A549 (cell line): ENCODE results near the gene EEFSEC. TPM values are rescaled to one million over a fixed set of nuclear protein-coding genes. Genes with fewer than 3 reads are reported as not detected.

Source experiments
- ATAC-seq, 2 experiments: fragments of 200-7000 bp in 1 of 2; fragments of >200 bp in 1 of 2; cut with Nextera tagmentation in 1 of 2; cut with Tn5 transposase in 1 of 2; 3 replicates each; pipeline versions ENCODE4 v1.8.0 to v1.9.1; 2018 to 2020; ENCODE audit warnings: mild to moderate bottlenecking in 1 of 2, moderate library complexity in 1 of 2
- CTCF ChIA-PET: fragments of 300-600 bp; sonication (Branson Sonifier 250); formaldehyde crosslinking; extraction: SDS; loops from one replicate; lab custom pipeline; 2021; ENCODE audit warnings: antibody characterized with exemption, inconsistent platforms; lab: Yijun Ruan, JAX
- POLR2A ChIA-PET: fragments of 350-600 bp; formaldehyde crosslinking; extraction: SDS; loops from one replicate; lab custom pipeline; 2021; ENCODE audit warnings: antibody characterized with exemption, inconsistent platforms; lab: Yijun Ruan, JAX
- DNase-seq, 2 experiments: peaks; one replicate each; pipeline versions ENCODE4 v3.0.0 to v3.0.0-alpha.2; 2011 to 2016; ENCODE audit warnings: low read depth in 1 of 2, low spot score in 1 of 2
- FAIRE-seq: peaks from 2 replicates; lab custom pipeline; 2011; peaks lifted over from hg19 to GRCh38; lab: Jason Lieb, UNC
- H3K27ac ChIP-seq, 2 experiments: fragments of >200 bp; sonication (Bioruptor Twin); formaldehyde crosslinking; 3 replicates each; pipeline ENCODE4 v1.5.1; 2016 to 2017
- H3K4me1 ChIP-seq: fragments of >200 bp; sonication (Bioruptor Twin); formaldehyde crosslinking; 3 replicates; pipeline ENCODE4 v1.6.1; 2016
- H3K4me2 ChIP-seq: fragments of >200 bp; sonication (Bioruptor Twin); formaldehyde crosslinking; 3 replicates; pipeline ENCODE4 v1.6.1; 2016
- H3K4me3 ChIP-seq: fragments of >200 bp; sonication (Bioruptor Twin); formaldehyde crosslinking; 3 replicates; pipeline ENCODE4 v1.5.1; 2016
- H3K9me3 ChIP-seq: fragments of >200 bp; sonication (Bioruptor Twin); formaldehyde crosslinking; 3 replicates; pipeline ENCODE4 v1.6.1; 2016
- BHLHE40 ChIP-seq: IDR thresholded peaks from 2 replicates; pipeline ENCODE4 v1.6.1; 2012; ENCODE audit warnings: low read depth, low read length, inconsistent platforms
- E2F6 ChIP-seq: IDR thresholded peaks from 2 replicates; pipeline ENCODE4 v1.6.1; 2012; ENCODE audit warnings: low read depth, borderline replicate concordance
- EHF ChIP-seq: fragments of 250-450 bp; sonication (Bioruptor Pico); IDR thresholded peaks from 2 replicates; pipeline ENCODE4 v1.5.0; 2020; ENCODE audit warnings: mild to moderate bottlenecking
- EHMT2 ChIP-seq: fragments of 200-600 bp; sonication (generic); IDR thresholded peaks from 2 replicates; pipeline ENCODE4 v1.6.1; 2016; ENCODE audit warnings: antibody characterized with exemption, low read depth, mild to moderate bottlenecking, moderate library complexity
- ELK1 ChIP-seq: fragments of 150-350 bp; IDR thresholded peaks from 2 replicates; pipeline ENCODE4 v1.6.1; 2014; ENCODE audit warnings: low read depth, mild to moderate bottlenecking, low read length
- ESRRA ChIP-seq: fragments of 150-350 bp; IDR thresholded peaks from 2 replicates; pipeline ENCODE4 v1.6.1; 2014; ENCODE audit warnings: mild to moderate bottlenecking, low read length, borderline replicate concordance
- HES2 ChIP-seq: fragments of >200 bp; sonication (Bioruptor Twin); formaldehyde crosslinking; IDR thresholded peaks from 2 replicates; pipeline ENCODE4 v1.6.1; 2016
- HOXB5 ChIP-seq: fragments of 250-450 bp; sonication (Bioruptor Pico); IDR thresholded peaks from 2 replicates; pipeline ENCODE4 v1.5.0; 2020; ENCODE audit warnings: mild to moderate bottlenecking, moderate library complexity
- JUNB ChIP-seq: fragments of >200 bp; sonication (Bioruptor Twin); formaldehyde crosslinking; IDR thresholded peaks from 2 replicates; pipeline ENCODE4 v1.6.1; 2016
- KDM5A ChIP-seq: fragments of 200-600 bp; sonication (generic); IDR thresholded peaks from 2 replicates; pipeline ENCODE4 v1.6.1; 2016; ENCODE audit warnings: antibody characterized with exemption, mild to moderate bottlenecking
- MAFK ChIP-seq: fragments of 450-650 bp; IDR thresholded peaks from 2 replicates; pipeline ENCODE4 v1.6.1; 2014; ENCODE audit not compliant: partially characterized antibody
- MAX ChIP-seq: IDR thresholded peaks from 2 replicates; pipeline ENCODE4 v1.6.1; 2012
- MYC ChIP-seq: IDR thresholded peaks from 2 replicates; pipeline ENCODE4 v1.6.1; 2012; ENCODE audit warnings: mild to moderate bottlenecking, inconsistent platforms, low read length, improper control_type of control experiment, borderline replicate concordance
- NFE2L2 ChIP-seq: fragments of 150-350 bp; conservative IDR thresholded peaks from 2 replicates; pipeline ENCODE4 v1.6.1; 2014; ENCODE audit warnings: low read length
- NPAS2 ChIP-seq: fragments of 250-450 bp; sonication (Bioruptor Pico); IDR thresholded peaks from 2 replicates; pipeline ENCODE4 v1.8.0; 2022; ENCODE audit warnings: mild to moderate bottlenecking, moderate library complexity, borderline replicate concordance
- NR3C1 ChIP-seq: fragments of >200 bp; sonication (Bioruptor Twin); formaldehyde crosslinking; IDR thresholded peaks from 3 replicates; pipeline ENCODE4 v1.6.1; 2017
- PBX3 ChIP-seq: IDR thresholded peaks from 2 replicates; pipeline ENCODE4 v1.6.1; 2012
- RAD21 ChIP-seq, 2 experiments: fragments of >200 bp in 1 of 2; sonication (Bioruptor Twin) in 1 of 2; formaldehyde crosslinking in 1 of 2; IDR thresholded peaks in 1 of 2; conservative IDR thresholded peaks in 1 of 2; 2 replicates in 1 of 2; 3 replicates in 1 of 2; pipeline ENCODE4 v1.6.1; 2012 to 2018; ENCODE audit warnings: inconsistent platforms in 1 of 2
- RCOR1 ChIP-seq: fragments of 150-350 bp; IDR thresholded peaks from 2 replicates; pipeline ENCODE4 v1.6.1; 2014; ENCODE audit warnings: antibody characterized with exemption, low read length, low read depth
- RFX5 ChIP-seq: fragments of 450-650 bp; IDR thresholded peaks from 2 replicates; pipeline ENCODE4 v1.7.1; 2014; ENCODE audit warnings: antibody characterized with exemption, mild to moderate bottlenecking, moderate library complexity
- RNF2 ChIP-seq: fragments of 200-600 bp; sonication (generic); IDR thresholded peaks from 2 replicates; pipeline ENCODE4 v1.6.1; 2016; ENCODE audit warnings: low read depth, mild to moderate bottlenecking, antibody characterized with exemption, moderate library complexity, borderline replicate concordance
- SMC3 ChIP-seq: fragments of >200 bp; sonication (Bioruptor Twin); formaldehyde crosslinking; IDR thresholded peaks from 3 replicates; pipeline ENCODE4 v1.6.1; 2018; ENCODE audit warnings: inconsistent platforms
- SREBF2 ChIP-seq: fragments of 450-650 bp; IDR thresholded peaks from 2 replicates; pipeline ENCODE4 v1.6.1; 2014; ENCODE audit warnings: mild to moderate bottlenecking, moderate library complexity
- TP53 ChIP-seq: fragments of 250-450 bp; sonication (Bioruptor Pico); IDR thresholded peaks from 2 replicates; pipeline ENCODE4 v1.5.0; 2021; ENCODE audit warnings: mild to moderate bottlenecking, moderate library complexity
- WGBS: methylation state at CpG from one replicate; pipeline ENCODE4 v1.1.6; 2017; ENCODE audit errors: missing lambda C conversion rate; 5-methylcytosine and 5-hydroxymethylcytosine counted together
- polyA plus RNA-seq, 4 experiments: library from polyadenylated mRNA; depleted of rRNA in 3 of 4; stranded (reverse); fragments of >200 nt; fragmentation: RNase III in 1 of 4; extraction: RNeasy Plus Mini Kit Qiagen cat#74134 plus additional on column Dnase treatment in 1 of 4; gene quantifications; 2 replicates in 3 of 4; 3 replicates in 1 of 4; pipeline ENCODE4 v1.2.3, GENCODE V29; 2011 to 2017
- TF ChIP-seq, protein P1 (sequence below): fragments of 450-650 bp; IDR thresholded peaks from 2 replicates; pipeline ENCODE4 v1.6.1; 2014; ENCODE audit warnings: antibody characterized with exemption
- TF ChIP-seq, protein P2 (sequence below): fragments of >200 bp; sonication (Bioruptor Twin); formaldehyde crosslinking; IDR thresholded peaks from 3 replicates; pipeline ENCODE4 v1.6.1; 2016

Gene EEFSEC
- polyA plus RNA-seq, 2 of the 4 experiments (the other 2 are of a cell fraction) = 6.9 to 7.3 TPM

DNA sequence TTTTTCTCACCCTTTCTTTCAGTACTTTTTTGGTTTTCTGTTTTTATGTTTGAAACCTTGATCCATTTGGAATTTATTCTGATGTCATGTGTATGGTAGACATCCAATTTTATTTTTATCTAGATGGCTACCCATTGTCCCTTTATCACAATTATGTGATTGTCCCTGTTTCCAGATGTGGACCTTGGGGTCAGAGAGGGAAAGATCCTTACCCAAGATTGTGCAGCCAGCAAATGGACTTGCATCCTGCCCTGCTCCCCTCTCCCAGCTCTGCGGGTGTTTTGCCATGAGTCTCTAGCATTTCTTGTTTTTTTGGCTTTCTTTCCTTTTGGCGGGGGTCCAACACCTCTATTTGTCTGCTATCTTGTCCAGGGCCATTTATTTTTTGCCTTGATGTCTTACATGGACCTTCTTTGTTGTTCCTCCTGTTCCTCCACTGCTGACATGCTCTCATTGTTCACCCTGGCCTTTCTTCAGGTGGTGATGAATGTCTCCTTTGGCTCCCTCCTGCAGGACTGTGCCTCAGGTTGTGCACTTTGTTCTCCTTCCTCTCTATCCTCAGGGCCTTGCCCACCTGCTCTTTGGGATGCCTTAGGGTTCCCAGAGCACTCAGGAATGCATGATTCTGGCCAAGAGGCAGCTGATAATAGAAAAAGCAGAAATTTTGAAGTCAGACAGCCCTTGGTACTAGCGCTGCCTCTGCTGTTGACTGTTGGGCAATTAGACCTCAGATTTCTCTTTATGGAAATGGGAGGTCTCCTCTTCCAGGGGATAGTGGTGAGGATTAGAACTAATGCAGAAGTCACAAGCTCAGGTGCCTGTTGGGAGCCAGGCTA, 84.3 kb downstream of the EEFSEC start:
- FAIRE-seq = no peak
- CTCF ChIA-PET = interaction anchor here (1.8 kb wide), 1 partner anchor 11 kb away, joined by 6 read pairs; no protein-coding TSS in a partner anchor
- WGBS = 65% methylated on average over 3 of the region's 3 CpGs

GRCh38 chr3:128238184-128238489, 84.9 kb downstream of the EEFSEC start:
- Histone ChIP-seq H3K9me3 (no peaks in the 10 kb centered on the region), H3K4me2 (no peak overlapping the region), H3K4me3 (no peak overlapping the region), H3K27ac (no peak overlapping the region), H3K4me1 (no peaks in the 10 kb centered on the region)
- CTCF ChIA-PET = interaction anchor here (1.8 kb wide), 1 partner anchor 12 kb away, joined by 6 read pairs; no protein-coding TSS in a partner anchor
- DNase-seq = no peak
- POLR2A ChIA-PET = no interaction called here
- no peak for ATAC-seq
- FAIRE-seq = no peak
- TF ChIP-seq TP53 = no peak
- no peak for TF ChIP-seq MAX
- no peak for TF ChIP-seq MAFK
- TF ChIP-seq ELK1 = no peak
- TF ChIP-seq NR3C1 = no peak
- no peak for TF ChIP-seq RCOR1
- no peak for TF ChIP-seq E2F6
- TF ChIP-seq SMC3 = no peak
- no peak for TF ChIP-seq RFX5
- TF ChIP-seq, protein P1, sequence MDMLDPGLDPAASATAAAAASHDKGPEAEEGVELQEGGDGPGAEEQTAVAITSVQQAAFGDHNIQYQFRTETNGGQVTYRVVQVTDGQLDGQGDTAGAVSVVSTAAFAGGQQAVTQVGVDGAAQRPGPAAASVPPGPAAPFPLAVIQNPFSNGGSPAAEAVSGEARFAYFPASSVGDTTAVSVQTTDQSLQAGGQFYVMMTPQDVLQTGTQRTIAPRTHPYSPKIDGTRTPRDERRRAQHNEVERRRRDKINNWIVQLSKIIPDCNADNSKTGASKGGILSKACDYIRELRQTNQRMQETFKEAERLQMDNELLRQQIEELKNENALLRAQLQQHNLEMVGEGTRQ = no peak
- no peak for TF ChIP-seq SREBF2
- no peak for TF ChIP-seq EHMT2
- TF ChIP-seq HES2 = no peak
- TF ChIP-seq MYC = no peak
- no peak for TF ChIP-seq HOXB5

More for the DNA sequence above, 84.3 kb downstream of the EEFSEC start:
- no peak for DNase-seq
- no peak overlapping the region for H3K4me2 ChIP-seq
- no peak overlapping the region for H3K27ac ChIP-seq
- H3K4me3 ChIP-seq = no peak overlapping the region
- TF ChIP-seq RNF2 (no peak), RAD21 (conservative IDR thresholded peaks at IDR 0.05 in 1 of 2, IDR thresholded peaks at IDR 0.05 in 1 of 2) (no peak), RFX5 (no peak), NPAS2 (no peak)
- TF ChIP-seq, protein P2, sequence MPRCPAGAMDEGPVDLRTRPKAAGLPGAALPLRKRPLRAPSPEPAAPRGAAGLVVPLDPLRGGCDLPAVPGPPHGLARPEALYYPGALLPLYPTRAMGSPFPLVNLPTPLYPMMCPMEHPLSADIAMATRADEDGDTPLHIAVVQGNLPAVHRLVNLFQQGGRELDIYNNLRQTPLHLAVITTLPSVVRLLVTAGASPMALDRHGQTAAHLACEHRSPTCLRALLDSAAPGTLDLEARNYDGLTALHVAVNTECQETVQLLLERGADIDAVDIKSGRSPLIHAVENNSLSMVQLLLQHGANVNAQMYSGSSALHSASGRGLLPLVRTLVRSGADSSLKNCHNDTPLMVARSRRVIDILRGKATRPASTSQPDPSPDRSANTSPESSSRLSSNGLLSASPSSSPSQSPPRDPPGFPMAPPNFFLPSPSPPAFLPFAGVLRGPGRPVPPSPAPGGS = no peak
- ATAC-seq = no peak
- no peaks in the 10 kb centered on the region for H3K4me1 ChIP-seq
- POLR2A ChIA-PET = no interaction called here
- no peaks in the 10 kb centered on the region for H3K9me3 ChIP-seq

- FAIRE-seq (no peak), DNase-seq (no peak), ATAC-seq (no peak)
- no peak overlapping the region for H3K27ac ChIP-seq
- H3K4me2 ChIP-seq = no peak overlapping the region
- 93% methylated on average over 2 of the region's 3 CpGs for WGBS
- H3K4me3 ChIP-seq = no peak overlapping the region
- POLR2A ChIA-PET = no interaction called here
- no peaks in the 10 kb centered on the region for H3K9me3 ChIP-seq
- no peaks in the 10 kb centered on the region for H3K4me1 ChIP-seq
- CTCF ChIA-PET = no interaction called here
- TF ChIP-seq NFE2L2 (no peak), E2F6 (no peak), ESRRA (no peak), BHLHE40 (no peak), EHMT2 (no peak), JUNB (no peak), PBX3 (no peak), EHF (CRISPR knock-in tag) (no peak), KDM5A (no peak), MAX (no peak)
- TF ChIP-seq, protein P2 = no peak
These were observed 86.0 kb downstream of the EEFSEC start for GRCh38 chr3:128239304-128239703.
